Stimulated activated CD4-positive, alpha-beta T cell treated with anti-CD3 and anti-CD28 coated beads, Interleukin-2, amount 100 ng/mL, for 24 hours (primary cell): Measurements from ENCODE around the gene ATP2B3.

Source experiments
- DNase-seq, 2 donors: peaks; one replicate each; pipeline ENCODE4 v3.0.0-alpha.2; 2020

Gene ATP2B3

GRCh38 chrX:153622661-153623309 lies 105.3 kb downstream of the ATP2B3 start:
- DNase-seq, result no peak

GRCh38 chrX:153623310-153624029 lies 106.0 kb downstream of the ATP2B3 start:
- DNase-seq, result no peak

- no peak for DNase-seq
Observed at GRCh38 chrX:153624196-153625091, 107.0 kb downstream of the ATP2B3 start.

GRCh38 chrX:153625271-153626024 lies 108.0 kb downstream of the ATP2B3 start:
- no peak for DNase-seq

GRCh38 chrX:153626025-153626633 lies 108.7 kb downstream of the ATP2B3 start:
- no peak for DNase-seq

- DNase-seq, result no peak
Observed at GRCh38 chrX:153626863-153627674, 109.6 kb downstream of the ATP2B3 start.

GRCh38 chrX:153627675-153628111 lies 110.3 kb downstream of the ATP2B3 start:
- no peak for DNase-seq

- no peak for DNase-seq
Observed at GRCh38 chrX:153628129-153628528, 110.7 kb downstream of the ATP2B3 start.

GRCh38 chrX:153628665-153629064 lies 111.2 kb downstream of the ATP2B3 start:
- no peak for DNase-seq

- no peak for DNase-seq
Observed at GRCh38 chrX:153631346-153631745, 113.9 kb downstream of the ATP2B3 start.

GRCh38 chrX:153631907-153632594 lies 114.6 kb downstream of the ATP2B3 start:
- DNase-seq, result no peak
